ENCODE measurements around the gene TFDP1.

GRCh38 chr13:113621046-113621445 lies 36.5 kb downstream of the TFDP1 start:
- no peak for TF ChIP-seq CEBPB (IDR thresholded peaks at IDR 0.05)
- no peak for TF ChIP-seq USF1 (IDR thresholded peaks at IDR 0.05)
- TF ChIP-seq FOXM1 (IDR thresholded peaks at IDR 0.05; ENCODE audit: borderline replicate concordance, low read depth): no peak
- no peak for TF ChIP-seq EGR1 (IDR thresholded peaks at IDR 0.05)
- no peak for TF ChIP-seq CREB1 (IDR thresholded peaks at IDR 0.05; ENCODE audit: low read depth)
- no peak for TF ChIP-seq EP300 (IDR thresholded peaks at IDR 0.05; ENCODE audit: borderline replicate concordance)
- no peak for TF ChIP-seq TCF12 (IDR thresholded peaks at IDR 0.05; ENCODE audit: low read depth)
- TF ChIP-seq REST (IDR thresholded peaks at IDR 0.05; ENCODE audit: low read depth): no peak
- no peak for TF ChIP-seq MAX (IDR thresholded peaks at IDR 0.05)
- no peak for TF ChIP-seq TAF1 (IDR thresholded peaks at IDR 0.05; ENCODE audit: low read depth)
